ENCODE data around the gene XXYLT1.
A peak's percentile ranks its signal among the peaks of the same experiment; 100 is the strongest.

Gene XXYLT1

DNA sequence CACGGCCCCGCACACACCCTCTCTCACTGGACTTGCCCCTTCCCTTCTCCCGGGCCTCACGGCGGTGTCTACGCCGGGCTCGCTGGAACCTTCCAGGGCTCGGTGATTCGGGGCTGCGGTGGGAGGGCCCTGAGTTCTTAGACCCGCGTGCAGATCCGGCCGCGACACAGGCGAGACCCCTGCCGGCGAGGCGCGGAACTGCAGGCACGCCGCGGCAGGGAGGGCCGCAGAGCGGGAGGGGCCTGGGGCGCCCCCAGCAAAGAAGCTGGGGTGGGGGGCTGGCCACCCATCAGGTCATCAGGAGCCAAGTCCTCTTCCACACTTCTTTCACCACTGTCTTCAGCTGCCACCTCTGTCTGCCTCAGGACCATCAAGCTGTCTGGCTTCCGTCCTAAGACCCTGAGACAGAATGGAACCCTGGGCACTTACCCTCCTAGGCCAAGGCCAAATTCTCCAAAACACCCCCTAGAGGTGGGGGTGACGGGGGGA lies 164.5 kb downstream of the XXYLT1 start:
- Histone ChIP-seq H3K36me3 (no peaks in the 10 kb centered on the region), H4K20me1 (no peaks in the 10 kb centered on the region), H3K9me3 (no peaks in the 10 kb centered on the region), H3K27ac (no peak overlapping the region), H3K4me1 (peaks cover 44% of the 10 kb centered on the region), H3K4me2 (peak overlapping the region; percentile 67), H3K4me3 (no peak overlapping the region), H3K27me3 (no peaks in the 10 kb centered on the region), H3K9ac (no peak overlapping the region)
- no peak for TF ChIP-seq Cebpa-rat (IDR thresholded peaks at IDR 0.05)

DNA sequence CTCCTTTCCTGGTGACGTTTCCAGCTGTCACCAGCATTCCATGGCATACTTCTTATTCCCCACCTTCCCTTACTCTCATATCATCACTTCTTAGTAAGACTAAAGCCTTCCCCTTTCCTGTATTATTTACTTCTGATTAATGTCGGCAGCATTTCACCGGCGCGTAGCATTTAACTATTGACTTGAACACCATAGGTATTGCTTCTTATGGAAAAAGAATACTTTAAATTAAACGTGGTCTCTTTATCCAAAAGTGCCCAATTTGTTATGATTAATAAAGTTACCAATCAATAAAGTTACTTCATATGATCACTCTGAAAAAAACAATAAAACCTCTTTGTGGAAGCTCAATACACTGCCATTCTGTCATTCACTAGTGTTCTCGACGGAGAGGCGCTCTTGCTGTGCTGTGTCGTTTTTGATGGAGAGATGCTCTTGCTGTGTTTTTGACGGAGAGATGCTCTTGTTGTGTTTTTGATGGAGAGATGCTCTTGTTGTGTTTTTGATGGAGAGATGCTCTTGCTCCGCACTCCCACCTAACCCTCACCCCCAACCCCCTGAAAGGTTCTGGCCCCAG lies 165.0 kb downstream of the XXYLT1 start:
- H3K9me3 ChIP-seq, result no peaks in the 10 kb centered on the region
- no peak overlapping the region for H3K9ac ChIP-seq
- no peaks in the 10 kb centered on the region for H3K36me3 ChIP-seq
- no peaks in the 10 kb centered on the region for H4K20me1 ChIP-seq
- H3K27ac ChIP-seq, result no peak overlapping the region
- H3K4me1 ChIP-seq, result peaks cover 49% of the 10 kb centered on the region
- H3K4me3 ChIP-seq, result no peak overlapping the region
- peak overlapping the region; percentile 67 for H3K4me2 ChIP-seq
- no peak for TF ChIP-seq Cebpa-rat (IDR thresholded peaks at IDR 0.05)
- H3K27me3 ChIP-seq, result no peaks in the 10 kb centered on the region

GRCh38 chr3:195105389-195105788 lies 165.6 kb downstream of the XXYLT1 start:
- no peak overlapping the region for H3K27ac ChIP-seq
- H3K4me2 ChIP-seq, result 0 out of 2 replicates have a peak overlapping the region, but pooled peaks have one; percentile 3
- no peaks in the 10 kb centered on the region for H3K9me3 ChIP-seq
- H4K20me1 ChIP-seq, result no peaks in the 10 kb centered on the region
- H3K4me3 ChIP-seq, result no peak overlapping the region
- H3K27me3 ChIP-seq, result no peaks in the 10 kb centered on the region
- H3K4me1 ChIP-seq, result peaks cover 55% of the 10 kb centered on the region
- no peak for TF ChIP-seq Cebpa-rat (IDR thresholded peaks at IDR 0.05)
- H3K36me3 ChIP-seq, result no peaks in the 10 kb centered on the region
- no peak overlapping the region for H3K9ac ChIP-seq

- Histone ChIP-seq H4K20me1 (no peaks in the 10 kb centered on the region), H3K27me3 (no peaks in the 10 kb centered on the region), H3K9ac (0 out of 2 replicates have a peak overlapping the region, but pooled peaks have one; percentile 4), H3K27ac (peak overlapping the region; percentile 22; the same call in 1 of the 2 replicates), H3K4me1 (peaks cover 65% of the 10 kb centered on the region), H3K36me3 (no peaks in the 10 kb centered on the region), H3K4me2 (no peak overlapping the region), H3K4me3 (no peak overlapping the region), H3K9me3 (no peaks in the 10 kb centered on the region)
- TF ChIP-seq Cebpa-rat (IDR thresholded peaks at IDR 0.05), result no peak
Measured at GRCh38 chr3:195104340-195104739, 166.6 kb downstream of the XXYLT1 start.

GRCh38 chr3:195103623-195104022 lies 167.3 kb downstream of the XXYLT1 start:
- H3K36me3 ChIP-seq, result no peaks in the 10 kb centered on the region
- H3K4me3 ChIP-seq, result no peak overlapping the region
- H3K4me2 ChIP-seq, result no peak overlapping the region
- no peak overlapping the region for H3K27ac ChIP-seq
- H3K27me3 ChIP-seq, result no peaks in the 10 kb centered on the region
- no peaks in the 10 kb centered on the region for H3K9me3 ChIP-seq
- TF ChIP-seq Cebpa-rat (IDR thresholded peaks at IDR 0.05), result no peak
- H3K9ac ChIP-seq, result no peak overlapping the region
- H3K4me1 ChIP-seq, result peaks cover 72% of the 10 kb centered on the region
- no peaks in the 10 kb centered on the region for H4K20me1 ChIP-seq

- no peak for TF ChIP-seq Cebpa-rat (IDR thresholded peaks at IDR 0.05)
- H3K9ac ChIP-seq, result no peak overlapping the region
- peaks cover 79% of the 10 kb centered on the region for H3K4me1 ChIP-seq
- no peak overlapping the region for H3K27ac ChIP-seq
- H3K36me3 ChIP-seq, result no peaks in the 10 kb centered on the region
- no peaks in the 10 kb centered on the region for H3K9me3 ChIP-seq
- no peak overlapping the region for H3K4me3 ChIP-seq
- H3K27me3 ChIP-seq, result no peaks in the 10 kb centered on the region
- H3K4me2 ChIP-seq, result no peak overlapping the region
- H4K20me1 ChIP-seq, result no peaks in the 10 kb centered on the region
Measured at GRCh38 chr3:195102609-195103467, 168.1 kb downstream of the XXYLT1 start.

GRCh38 chr3:195101927-195102608 lies 168.9 kb downstream of the XXYLT1 start:
- Histone ChIP-seq H3K4me1 (peaks cover 84% of the 10 kb centered on the region), H3K36me3 (no peaks in the 10 kb centered on the region), H3K4me2 (peak overlapping the region; percentile 24; the same call in 1 of the 2 replicates), H3K27ac (no peak overlapping the region), H3K9me3 (no peaks in the 10 kb centered on the region), H3K9ac (no peak overlapping the region), H3K27me3 (no peaks in the 10 kb centered on the region), H4K20me1 (no peaks in the 10 kb centered on the region), H3K4me3 (no peak overlapping the region)
- TF ChIP-seq Cebpa-rat (IDR thresholded peaks at IDR 0.05), result no peak

DNA sequence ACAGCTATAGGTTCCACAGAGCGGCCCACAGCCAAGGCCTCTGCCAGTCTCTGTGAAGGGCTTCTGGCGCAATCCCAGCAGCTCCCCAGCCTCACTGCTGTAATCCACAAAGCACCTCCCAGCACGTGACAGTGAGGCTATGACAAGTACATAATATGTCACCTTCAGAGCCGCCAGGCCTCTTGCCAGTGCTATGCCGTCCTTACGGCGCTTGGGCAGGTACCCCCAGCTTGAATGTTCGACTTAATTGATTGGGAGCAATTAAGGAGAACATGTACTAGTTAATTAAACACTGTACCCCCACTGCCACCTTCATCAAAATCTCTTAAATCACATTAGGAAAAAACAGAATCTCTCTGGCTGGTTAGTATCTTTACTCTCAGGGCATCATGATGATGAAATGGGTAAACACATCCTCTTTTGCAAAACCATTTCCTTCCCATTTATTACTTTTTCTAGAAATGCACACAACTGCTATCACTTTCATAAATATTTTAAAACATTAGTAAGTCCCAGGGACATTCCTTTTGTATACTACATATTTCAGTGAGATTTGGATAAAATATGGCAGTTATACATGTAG lies 169.9 kb downstream of the XXYLT1 start:
- peak overlapping the region; percentile 30 for H3K9ac ChIP-seq
- peaks cover 84% of the 10 kb centered on the region for H3K4me1 ChIP-seq
- no peaks in the 10 kb centered on the region for H3K36me3 ChIP-seq
- H3K27me3 ChIP-seq, result no peaks in the 10 kb centered on the region
- H3K4me3 ChIP-seq, result no peak overlapping the region
- H3K27ac ChIP-seq, result peak overlapping the region; percentile 57
- H4K20me1 ChIP-seq, result no peaks in the 10 kb centered on the region
- peak overlapping the region; percentile 74 for H3K4me2 ChIP-seq
- TF ChIP-seq Cebpa-rat (IDR thresholded peaks at IDR 0.05), result no peak
- H3K9me3 ChIP-seq, result no peaks in the 10 kb centered on the region

DNA sequence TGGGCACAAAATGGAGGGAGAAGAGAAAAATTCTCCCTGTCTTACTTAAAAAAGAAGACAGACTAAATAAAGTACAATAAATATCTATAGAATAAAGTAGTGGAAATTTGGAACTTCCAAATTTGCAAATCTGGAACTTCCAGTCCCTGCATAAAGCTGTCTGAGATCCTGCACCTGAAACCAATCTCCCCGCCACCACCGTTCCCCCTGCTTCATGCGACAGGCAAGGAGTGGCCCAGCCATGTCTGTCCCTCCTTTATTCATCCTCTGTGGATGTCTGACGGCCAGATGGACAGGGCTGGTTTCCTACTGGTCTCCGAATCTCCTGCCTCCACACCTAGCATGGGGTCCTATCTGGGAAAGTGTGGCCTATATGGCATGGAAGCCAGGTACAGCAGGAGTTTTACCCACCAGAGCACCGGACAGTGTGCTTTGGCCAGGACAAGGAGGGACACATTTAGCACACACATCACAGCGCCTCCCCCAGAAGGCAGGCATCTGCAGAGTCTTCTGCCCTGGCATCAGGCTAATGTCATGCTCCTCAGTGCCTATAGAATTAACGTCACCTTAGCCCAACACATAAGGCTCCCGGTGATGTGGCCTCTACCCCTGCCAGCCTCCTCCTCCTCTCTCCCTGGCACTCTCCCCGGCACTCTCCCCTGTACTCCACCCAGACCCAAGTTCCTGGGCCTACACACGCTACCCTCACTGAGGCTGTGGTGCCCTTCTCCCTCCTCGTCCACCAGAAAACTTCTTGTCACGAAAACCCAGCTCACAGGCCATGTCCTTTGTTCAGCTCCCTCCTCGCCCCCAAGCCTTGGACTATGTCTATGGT lies 170.8 kb downstream of the XXYLT1 start:
- TF ChIP-seq Cebpa-rat (IDR thresholded peaks at IDR 0.05), result no peak
- H3K4me1 ChIP-seq, result peaks cover 85% of the 10 kb centered on the region
- no peak overlapping the region for H3K4me3 ChIP-seq
- peak overlapping the region; percentile 57 for H3K27ac ChIP-seq
- no peaks in the 10 kb centered on the region for H3K9me3 ChIP-seq
- peak overlapping the region; percentile 74 for H3K4me2 ChIP-seq
- H3K36me3 ChIP-seq, result no peaks in the 10 kb centered on the region
- no peaks in the 10 kb centered on the region for H3K27me3 ChIP-seq
- peak overlapping the region; percentile 30 for H3K9ac ChIP-seq
- no peaks in the 10 kb centered on the region for H4K20me1 ChIP-seq

Measured in BLaER1 (cell line).